ENCODE measurements around the gene ZG16B.

Gene ZG16B

DNA sequence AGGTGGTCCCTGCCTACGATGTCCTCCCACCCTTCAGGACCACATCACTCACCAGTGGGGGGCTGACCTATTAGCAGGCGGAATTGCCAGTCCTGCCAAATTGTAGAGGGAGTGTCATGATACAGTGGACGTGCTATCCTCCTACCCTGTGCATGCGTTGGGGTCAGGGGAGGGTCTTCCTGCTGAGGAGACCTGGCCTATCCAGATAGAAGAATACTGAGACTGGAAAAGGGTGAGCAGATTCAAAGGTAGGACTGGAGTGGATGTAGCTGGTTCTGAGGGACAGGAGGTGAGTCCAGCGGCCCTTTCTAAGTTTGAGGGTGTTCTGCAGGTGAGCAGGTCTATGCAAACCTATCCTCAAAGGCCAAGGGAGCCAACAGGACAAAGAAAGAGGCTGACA lies 23.8 kb upstream of the ZG16B start:
- DNase-seq = no peak

DNA sequence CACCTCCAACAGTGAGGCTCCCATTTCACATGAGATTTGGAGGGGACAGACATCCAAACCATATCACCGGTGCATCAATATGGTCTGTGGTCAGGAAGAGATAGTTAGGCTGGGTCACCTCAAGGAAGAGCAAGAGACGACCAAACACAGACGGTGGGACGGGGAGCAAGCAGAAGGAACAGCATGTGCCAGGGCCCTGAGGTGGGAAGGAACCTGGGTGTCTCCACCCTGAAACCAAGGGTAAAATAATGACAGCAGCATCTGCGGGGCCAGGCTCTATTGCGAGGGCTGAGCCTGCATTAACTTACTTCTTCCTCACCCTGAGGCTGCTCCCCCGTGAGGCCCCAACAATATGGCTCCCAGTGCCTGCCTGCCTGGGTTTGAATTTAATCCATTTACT lies 21.9 kb upstream of the ZG16B start:
- DNase-seq = no peak

DNA sequence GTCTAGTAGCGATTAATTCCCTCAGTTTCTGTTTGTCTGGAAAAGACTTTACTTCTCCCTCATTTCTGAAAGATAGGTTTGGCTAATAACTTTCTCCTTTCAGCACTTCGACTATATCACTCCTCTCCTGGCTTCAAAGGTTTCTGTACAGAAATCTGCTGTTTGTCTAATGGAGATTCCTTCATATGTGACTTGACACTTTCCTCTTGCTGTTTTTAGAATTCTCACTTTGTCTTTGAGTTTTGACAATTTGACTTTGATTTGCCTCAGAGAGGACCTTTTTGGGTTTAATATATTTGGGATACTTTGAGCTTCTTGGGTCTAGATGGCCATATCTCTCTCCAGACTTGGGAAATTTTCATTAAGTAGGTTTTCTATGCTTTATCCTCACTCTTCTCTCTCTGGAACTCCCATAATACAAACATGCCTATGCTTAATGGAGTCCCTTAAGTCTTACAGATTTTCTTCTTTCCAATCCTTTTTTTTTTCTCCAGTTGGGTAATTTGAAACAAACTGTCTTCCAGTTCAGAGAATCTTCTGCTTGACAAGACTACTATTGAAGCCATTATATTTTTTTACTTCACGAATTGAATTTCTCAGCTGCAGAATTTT lies 20.8 kb upstream of the ZG16B start:
- no peak for DNase-seq

DNA sequence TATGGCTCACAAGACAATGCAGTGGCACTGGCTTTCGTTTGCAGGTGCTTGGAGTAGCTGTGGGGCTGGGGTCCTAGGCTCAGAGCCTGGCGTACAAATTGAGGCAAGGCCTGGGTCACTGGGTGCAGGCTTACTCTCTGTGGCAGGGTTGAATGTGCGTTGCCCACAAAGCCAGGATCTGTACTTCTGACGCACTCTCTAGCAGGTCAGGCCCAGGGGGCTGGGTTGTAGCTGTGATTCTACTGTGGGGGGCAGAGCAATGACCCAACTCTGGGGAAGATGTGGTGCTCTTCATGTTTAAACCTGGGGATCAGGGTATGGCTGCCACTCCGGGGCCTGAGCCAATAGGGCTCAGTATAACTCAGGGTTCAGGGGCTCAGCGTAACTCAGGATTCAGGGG lies 19.5 kb upstream of the ZG16B start:
- DNase-seq = no peak

DNA sequence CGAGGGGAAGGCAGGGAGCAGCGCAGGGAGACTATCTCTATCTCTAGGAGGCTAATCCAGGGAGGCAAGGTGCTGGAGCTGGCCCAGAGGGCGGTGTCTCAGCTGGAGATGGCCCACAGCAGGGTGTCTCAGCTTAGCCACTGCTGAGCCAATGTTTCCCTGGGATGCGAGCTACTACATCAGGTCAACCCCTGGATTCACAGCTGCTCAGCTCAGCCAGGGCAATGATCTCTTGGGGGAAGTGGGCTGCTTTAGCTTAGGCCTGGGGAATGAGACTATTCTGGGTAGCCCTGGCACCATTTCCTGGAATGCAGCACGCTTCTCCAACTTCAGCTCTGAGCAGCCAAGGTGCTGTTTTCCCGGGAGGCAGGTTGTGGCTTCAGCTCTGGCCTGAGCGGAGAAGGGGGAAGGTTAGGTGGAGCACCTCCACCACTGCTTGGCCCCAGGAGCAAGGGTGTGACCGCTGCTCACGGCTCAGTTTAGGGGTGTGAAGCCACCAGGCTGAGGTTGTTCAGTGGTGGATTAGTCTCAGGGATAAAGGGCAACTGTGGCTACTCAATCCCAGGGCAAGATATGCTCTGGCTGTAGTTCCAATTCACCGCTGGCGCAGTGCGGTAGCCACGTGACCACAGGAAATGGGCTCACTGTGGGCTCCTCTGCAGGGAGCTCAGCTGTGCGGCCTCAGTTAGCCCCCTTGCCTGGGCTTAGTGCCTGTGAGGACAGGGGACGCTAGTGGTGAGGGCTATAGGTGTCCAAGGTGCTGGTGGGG lies 18.2 kb upstream of the ZG16B start:
- DNase-seq = no peak

DNA sequence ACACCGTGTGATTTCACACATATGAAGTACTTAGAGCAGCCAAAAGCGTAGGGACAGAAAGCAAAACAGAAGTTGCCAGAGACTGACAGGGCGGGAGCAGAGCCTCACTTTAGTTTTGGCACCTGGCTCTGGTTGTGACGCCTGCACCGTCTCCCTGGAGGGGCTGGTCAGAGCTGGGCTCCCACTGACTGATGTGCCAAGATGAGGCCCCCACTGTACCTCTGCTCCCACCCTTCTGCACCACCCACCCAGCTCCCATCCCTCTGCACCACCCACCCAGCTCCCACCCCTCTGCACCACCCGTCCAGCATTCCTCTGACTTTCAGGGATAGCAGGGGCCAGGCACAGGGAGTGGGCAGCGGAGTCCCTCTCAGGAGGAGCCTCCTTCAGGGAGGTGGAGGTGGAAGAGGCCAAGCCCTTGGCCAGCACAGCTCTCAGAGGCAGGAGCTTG lies 16.3 kb upstream of the ZG16B start:
- DNase-seq = no peak

DNA sequence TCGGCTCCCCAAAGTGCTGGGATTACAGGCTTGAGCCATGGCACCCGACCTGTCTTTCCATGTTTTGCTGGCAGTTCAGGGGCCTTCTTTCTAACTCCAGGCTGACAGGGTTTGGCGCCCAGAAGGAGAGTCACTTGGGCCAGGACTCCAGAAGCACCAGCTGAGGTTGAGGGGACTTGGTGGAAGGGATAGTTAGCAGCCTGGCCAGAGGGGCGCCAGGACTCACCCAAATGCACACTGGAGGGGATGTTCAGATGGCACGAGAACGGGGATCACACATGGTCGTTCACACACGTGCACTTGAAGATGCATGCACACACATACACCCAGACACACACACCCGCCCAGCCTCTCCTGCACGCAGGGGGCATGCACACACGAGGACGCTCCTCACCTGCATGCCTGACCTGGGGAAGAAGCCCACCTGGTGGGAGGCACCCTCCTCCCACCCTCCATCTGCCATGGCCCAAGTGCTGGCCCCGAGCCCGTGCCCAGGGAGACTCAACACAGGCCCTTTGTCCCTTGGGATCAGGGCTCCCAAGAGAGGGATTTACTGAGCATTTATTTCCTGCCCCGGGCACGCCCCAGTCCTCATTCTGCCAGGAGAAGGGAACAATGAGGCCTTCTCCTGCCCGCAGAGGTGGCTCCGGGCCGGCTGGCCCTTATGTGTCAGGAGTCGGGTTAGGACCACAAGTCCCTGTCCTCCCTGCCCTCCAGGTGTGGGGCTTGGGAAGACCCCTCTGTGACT lies 15.4 kb upstream of the ZG16B start:
- DNase-seq = no peak

DNA sequence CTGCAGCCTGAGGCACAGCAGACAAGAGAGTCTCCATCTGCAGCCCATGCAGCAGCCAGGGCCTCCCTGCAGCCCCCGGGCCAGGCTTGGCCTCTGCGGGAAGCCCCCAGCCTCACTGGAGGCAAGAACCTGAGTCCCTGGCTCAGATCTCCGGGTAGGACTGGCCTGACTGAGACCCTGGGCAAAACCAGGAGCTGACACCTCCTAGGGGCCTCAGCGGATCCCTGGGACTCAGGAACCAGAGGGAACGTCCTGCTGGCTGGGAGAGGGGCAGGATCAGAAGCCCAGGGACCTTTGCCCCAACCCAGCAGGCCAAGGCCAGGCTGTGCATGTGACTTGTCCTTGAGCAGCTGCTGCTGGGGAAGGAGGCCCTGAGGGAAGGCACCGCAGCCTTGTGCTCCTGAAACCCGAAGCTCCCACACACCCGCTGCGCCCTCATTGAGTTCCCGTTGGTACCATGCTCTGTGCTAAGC lies 14.8 kb upstream of the ZG16B start:
- DNase-seq = no peak

DNA sequence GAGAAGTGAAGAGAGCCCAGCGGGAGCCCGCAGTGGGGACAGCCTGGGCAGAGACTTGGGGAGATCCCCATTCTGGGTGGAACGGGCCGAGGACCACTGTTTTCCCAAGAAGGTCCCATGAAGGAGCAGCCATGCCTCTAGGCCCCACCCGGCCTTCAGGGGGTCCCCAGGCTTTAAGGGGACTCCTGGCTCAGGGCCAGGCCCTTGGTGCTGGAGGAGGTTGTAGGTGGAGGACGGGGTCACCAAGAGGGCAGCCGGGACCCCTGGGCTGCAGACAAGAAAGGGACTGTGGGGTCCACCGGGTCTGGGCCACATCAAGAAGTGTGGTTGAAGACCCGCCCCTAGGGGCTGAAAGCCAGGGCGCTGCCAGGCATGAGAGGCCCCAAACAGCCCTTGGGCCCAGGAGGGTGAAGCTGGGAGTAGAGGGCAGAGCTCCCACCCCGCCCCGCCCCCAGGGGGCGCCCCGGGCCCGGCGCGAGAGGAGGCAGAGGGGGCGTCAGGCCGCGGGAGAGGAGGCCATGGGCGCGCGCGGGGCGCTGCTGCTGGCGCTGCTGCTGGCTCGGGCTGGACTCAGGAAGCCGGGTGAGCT lies 13.3 kb upstream of the ZG16B start, which contains the start of gene PRSS21:
Gene PRSS21 (plus strand): TSS at position 487 of the 589 bp plus-strand sequence. CDS start 32 bp downstream, at position 519.
- DNase-seq = no peak

DNA sequence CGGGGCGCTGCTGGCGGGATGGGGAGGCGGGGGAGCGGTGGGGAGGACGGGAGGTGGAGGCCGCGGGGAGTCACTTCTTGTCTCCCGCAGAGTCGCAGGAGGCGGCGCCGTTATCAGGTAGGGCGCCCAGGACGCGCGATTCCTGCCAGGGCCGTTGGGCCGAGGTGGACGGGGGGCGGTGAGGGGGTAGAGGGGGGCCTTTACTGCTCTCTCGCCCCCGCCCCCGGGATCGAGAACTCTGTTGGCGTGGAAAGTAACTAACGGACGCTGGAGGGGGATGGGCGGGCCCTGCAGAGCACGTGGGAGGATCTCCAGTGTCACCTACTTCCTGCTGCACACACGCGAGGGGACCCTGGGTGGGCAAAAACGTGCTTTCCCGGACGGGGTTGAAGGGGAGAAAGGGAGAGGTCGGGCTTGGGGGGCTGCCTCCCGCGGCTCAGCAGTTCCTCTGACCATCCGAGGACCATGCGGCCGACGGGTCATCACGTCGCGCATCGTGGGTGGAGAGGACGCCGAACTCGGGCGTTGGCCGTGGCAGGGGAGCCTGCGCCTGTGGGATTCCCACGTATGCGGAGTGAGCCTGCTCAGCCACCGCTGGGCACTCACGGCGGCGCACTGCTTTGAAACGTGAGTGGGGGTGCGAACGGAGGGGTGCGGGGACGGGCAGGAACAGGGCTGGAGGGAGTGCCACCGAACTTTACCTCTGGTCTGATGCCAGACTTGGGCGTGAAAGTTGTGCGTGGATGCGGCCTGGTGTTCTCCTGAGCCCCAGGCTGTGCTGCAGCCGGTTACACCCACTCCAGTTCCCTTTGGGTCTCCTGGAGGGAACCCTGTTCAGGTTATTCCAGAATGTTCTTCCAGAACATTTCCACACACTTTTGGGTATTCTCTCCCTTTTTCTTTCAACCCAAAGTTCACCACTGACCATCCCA lies 12.5 kb upstream of the ZG16B start:
- DNase-seq = no peak

DNA sequence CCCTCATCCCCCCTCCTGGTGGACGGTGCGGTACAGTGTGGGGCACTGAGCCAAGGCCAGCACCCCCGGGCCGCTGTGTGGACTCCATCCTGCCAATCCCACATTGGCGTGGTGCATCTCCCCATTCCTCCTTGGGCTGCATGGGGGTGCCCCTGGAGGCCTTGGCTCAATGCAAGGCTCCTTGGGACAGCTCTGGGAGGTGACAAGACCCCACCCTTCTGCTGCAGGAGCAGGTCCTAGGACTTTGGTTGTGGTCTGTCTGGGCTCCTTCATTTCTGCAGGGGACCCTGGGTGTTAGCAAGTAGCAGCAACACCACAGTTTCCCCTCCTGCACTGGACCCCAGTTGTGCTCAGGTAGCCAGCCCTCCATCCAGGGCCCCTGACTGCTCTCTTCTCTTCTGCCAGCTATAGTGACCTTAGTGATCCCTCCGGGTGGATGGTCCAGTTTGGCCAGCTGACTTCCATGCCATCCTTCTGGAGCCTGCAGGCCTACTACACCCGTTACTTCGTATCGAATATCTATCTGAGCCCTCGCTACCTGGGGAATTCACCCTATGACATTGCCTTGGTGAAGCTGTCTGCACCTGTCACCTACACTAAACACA lies 11.7 kb upstream of the ZG16B start:
- DNase-seq = no peak

DNA sequence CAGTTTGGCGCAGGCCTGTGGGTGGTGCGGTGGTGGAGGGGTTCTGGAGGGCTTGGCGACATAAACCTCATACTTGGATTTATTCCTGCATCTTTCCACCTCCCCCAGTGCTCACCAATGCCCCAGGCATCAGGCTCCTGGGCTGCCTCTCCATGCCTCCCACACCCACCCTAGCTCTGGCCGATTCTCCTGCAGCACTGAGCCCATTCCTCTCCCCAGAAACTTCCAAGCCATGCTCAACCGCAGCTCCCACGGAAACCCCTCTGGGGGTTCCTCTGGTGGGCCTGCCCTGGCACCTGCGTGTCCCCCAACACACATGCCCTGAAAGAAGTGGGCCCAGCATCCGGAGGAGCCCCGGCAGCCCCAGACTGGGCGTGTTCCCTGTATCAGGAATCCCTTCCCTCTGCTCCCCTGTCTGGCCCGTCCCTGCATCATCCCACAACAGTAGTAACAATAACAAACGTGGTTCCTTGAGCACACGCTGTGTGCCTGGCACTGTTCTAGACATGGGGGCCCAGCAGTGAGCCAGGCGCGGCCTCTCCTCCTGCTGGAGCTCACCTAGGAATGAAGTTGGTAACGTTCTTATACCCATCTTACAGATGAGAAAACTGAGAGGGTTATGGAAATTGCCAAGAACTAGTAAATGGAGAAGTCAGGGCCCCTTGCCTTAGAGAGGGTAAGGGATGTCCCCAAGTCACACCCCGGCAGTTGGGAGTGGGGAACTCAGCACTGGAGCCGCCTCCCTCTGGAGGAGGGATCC lies 10.7 kb upstream of the ZG16B start:
- no peak for DNase-seq

DNA sequence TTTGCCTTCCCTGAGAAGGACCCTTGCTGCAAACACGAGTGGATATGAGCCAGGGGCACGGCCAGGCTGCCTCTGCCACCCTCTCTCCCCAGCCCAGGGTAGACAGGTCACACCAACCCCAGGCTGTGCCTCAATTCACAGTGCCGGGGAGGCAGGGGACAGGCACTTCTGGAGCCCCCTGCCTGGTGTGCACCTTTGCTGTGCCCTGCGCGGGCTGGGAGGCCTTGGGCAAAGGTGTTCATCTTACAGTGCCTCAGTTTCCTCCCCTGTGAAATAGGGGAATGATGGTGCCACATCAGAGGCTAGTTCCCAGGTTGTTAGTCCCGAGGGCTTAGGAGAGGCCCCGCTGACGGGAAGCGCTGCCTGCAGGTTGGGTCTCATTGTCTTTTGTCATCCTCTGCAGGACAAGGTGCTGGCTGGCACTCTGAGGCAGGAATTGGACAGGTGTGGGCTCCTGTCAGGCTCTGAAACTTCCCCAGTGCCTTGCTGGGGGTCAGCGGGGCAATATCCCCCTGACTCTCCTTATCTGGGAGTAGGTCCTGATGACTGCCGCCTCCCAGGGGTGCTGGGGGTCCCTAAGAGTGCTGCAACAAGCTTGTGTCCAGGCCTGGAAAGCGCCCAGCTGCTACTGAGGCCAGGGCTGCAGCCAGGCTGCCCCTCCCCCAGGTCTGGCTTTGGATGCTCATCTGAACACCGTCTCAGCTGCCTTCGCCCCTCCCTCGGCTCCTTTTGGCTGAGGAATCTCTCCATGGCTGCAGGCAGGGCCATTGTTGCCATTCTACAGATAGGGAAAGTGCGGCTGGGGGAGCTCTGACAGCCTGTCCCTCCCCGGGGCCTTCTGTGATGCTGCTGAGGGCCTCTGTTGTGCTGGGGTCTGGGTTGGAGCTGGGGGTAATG lies 9.9 kb upstream of the ZG16B start:
- no peak for DNase-seq

DNA sequence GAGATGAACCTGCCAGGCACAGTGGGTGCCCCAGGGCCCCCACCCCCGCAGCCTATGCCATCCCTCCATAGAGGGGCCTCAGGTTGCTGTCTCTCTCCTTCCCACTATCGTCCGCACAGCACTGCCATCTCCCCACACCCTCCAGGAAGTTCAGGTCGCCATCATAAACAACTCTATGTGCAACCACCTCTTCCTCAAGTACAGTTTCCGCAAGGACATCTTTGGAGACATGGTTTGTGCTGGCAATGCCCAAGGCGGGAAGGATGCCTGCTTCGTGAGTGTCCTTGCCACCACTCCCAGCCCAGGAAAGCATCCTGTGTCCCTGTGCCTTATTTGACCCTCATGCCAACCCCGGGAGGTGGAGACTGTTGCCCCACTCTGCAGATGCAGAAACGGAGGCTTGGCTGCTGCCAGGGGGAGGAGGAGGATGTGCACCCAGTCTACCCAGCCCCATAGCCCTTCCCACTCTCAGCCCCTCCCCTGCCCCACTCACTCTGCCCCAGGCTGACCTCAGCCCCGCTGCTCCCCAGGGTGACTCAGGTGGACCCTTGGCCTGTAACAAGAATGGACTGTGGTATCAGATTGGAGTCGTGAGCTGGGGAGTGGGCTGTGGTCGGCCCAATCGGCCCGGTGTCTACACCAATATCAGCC lies 9.1 kb upstream of the ZG16B start:
- no peak for DNase-seq

DNA sequence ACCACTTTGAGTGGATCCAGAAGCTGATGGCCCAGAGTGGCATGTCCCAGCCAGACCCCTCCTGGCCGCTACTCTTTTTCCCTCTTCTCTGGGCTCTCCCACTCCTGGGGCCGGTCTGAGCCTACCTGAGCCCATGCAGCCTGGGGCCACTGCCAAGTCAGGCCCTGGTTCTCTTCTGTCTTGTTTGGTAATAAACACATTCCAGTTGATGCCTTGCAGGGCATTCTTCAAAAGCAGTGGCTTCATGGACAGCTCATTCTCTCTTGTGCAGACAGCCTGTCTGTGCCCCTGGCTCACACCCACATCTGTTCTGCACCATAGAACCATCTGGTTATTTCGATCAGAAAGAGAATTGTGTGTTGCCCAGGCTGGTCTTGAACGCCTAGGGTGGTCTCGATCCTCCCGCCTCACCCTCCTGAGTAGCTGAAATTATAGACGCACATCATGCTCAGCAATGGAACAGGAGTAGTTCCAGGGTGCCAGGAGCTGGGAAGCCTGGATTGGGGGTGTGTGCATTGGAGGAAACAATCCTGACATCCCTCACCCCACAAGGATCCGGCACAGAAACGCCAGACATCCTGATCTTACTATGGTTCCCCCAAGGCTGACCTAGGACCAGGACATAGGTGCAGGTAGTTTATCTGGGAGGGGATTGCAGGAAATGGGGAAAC lies 8.5 kb upstream of the ZG16B start:
- no peak for DNase-seq

DNA sequence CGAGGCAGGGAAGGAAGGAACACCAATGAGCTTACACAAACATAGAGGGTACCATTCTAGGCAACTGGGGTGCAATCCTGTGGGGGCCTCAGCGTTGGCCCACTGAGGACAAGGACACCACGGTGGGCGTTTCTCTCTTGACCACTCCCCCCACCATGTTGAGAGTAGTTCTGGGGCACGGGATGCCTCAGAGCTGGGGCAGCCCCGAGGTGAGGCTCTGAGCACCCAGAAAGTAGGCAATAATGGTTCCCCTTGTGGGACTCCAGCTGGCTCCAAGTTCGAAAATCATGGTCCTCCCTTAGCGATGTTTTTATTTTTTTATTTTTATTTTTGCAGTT lies 8.0 kb upstream of the ZG16B start:
- DNase-seq = no peak

DNA sequence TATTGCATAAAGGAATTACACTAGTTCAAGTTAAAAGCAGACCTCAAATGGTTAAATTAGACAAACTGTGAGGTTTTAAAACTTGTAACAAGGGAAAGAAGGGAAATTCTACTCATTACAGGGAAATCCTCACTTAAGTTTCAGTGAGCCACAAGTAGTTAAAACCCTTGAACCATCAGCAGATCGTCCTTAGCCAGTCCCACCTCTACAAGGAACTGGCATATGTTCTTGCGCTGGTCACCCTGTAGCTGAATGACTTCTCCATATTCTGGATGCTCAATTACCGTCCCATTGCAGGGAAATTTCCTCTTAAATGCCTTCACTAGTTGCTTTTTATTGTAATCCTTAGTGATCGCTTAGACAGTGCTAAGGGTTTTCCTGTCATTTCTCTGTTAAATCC lies 7.6 kb upstream of the ZG16B start:
- DNase-seq = no peak

DNA sequence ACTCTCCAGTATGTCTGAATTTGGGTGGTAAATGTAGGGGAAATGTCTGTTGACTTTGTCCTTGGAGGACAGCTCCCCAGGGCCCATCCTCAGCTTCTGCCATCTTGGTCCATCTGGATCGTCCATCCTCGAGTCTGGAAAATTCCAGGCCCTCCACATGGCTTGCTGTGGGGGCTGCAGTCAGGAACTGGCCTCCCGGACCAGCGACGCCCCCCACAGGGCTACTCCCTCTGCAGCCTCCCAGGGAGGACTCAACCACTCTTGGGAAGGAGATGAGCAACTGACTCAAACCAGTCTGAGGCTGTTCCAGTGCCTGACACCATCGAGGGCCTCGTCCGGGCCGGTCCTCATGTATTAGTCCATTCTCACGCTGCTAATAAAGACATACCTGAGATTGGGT lies 5.5 kb upstream of the ZG16B start:
- DNase-seq = no peak

Data from left hindlimb (tissue), 1 donor.